ENCODE measurements around the gene OSBPL8. TPM values are rescaled to one million over a fixed set of nuclear protein-coding genes. Genes with fewer than 3 reads are reported as not detected.

OSBPL8 gene
- total and polyA plus RNA-seq, 2 donors (not counting 1 experiment from before 2014, with no cell fraction given) = 89.6 to 240 TPM

DNA sequence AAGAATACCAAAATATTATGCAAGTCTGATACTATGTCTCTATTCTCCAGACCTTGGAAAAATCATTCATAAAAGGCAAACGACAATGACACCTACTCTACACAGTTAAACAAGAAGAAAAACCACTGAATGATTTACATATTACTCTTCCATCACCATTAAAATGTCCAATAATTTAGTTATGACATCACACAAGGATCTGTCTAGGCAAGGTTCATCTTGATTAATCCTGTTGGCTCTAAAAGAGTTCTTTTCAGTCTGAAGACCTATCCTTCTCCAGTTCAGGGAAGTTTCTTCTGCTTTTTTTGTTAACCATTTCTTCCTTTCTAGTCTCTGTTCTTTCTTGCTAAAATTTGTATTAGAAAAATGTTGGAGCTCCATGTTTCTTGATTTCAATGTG lies 64.0 kb downstream of the OSBPL8 start:
- H3K4me3 ChIP-seq (replicated peaks in 1 of 4; ENCODE audit: control extremely low read depth in 1 of 4, insufficient read depth in 1 of 4, low read depth in 3 of 4, low read length in 4 of 4) = no peak overlapping the region
- peak in 1 of 2 donors; percentile 25 for DNase-seq (ENCODE audit: low read depth in 2 of 2)
- no peaks in the 10 kb centered on the region for H3K27me3 ChIP-seq (ENCODE audit: control insufficient read depth, insufficient read depth, low read length)
- H3K79me2 ChIP-seq (ENCODE audit: control insufficient read depth, insufficient read depth, low read length) = peaks cover 3% of the 10 kb centered on the region
- no peaks in the 10 kb centered on the region for H3K9me3 ChIP-seq (ENCODE audit: control insufficient read depth, insufficient read depth, low read depth, low read length)
- TF ChIP-seq, protein P1, sequence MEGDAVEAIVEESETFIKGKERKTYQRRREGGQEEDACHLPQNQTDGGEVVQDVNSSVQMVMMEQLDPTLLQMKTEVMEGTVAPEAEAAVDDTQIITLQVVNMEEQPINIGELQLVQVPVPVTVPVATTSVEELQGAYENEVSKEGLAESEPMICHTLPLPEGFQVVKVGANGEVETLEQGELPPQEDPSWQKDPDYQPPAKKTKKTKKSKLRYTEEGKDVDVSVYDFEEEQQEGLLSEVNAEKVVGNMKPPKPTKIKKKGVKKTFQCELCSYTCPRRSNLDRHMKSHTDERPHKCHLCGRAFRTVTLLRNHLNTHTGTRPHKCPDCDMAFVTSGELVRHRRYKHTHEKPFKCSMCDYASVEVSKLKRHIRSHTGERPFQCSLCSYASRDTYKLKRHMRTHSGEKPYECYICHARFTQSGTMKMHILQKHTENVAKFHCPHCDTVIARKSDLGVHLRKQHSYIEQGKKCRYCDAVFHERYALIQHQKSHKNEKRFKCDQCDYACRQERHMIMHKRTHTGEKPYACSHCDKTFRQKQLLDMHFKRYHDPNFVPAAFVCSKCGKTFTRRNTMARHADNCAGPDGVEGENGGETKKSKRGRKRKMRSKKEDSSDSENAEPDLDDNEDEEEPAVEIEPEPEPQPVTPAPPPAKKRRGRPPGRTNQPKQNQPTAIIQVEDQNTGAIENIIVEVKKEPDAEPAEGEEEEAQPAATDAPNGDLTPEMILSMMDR (conservative IDR thresholded peaks at IDR 0.05 in 1 of 2, IDR thresholded peaks at IDR 0.05 in 1 of 2; ENCODE audit: low read depth in 1 of 2, low read length in 2 of 2) = no peak
- TF ChIP-seq EZH2 (IDR thresholded peaks at IDR 0.05; ENCODE audit: low read length, missing control alignments) = no peak
- H3K36me3 ChIP-seq (ENCODE audit: control insufficient read depth, insufficient read depth, low read length) = no peaks in the 10 kb centered on the region
- H4K20me1 ChIP-seq (ENCODE audit: control insufficient read depth, extremely low read depth, insufficient read depth, low read length) = no peaks in the 10 kb centered on the region
- H3K27ac ChIP-seq (ENCODE audit: insufficient read depth, low read length) = no peak overlapping the region
- H3K4me2 ChIP-seq (ENCODE audit: extremely low read depth, insufficient read depth, low read length) = no peak overlapping the region
- H3K9ac ChIP-seq (ENCODE audit: insufficient read depth, low read length) = no peak overlapping the region
- no peaks in the 10 kb centered on the region for H3K4me1 ChIP-seq (ENCODE audit: control insufficient read depth, extremely low read depth, insufficient read depth, low read length)
- no peak overlapping the region for H2AFZ ChIP-seq (ENCODE audit: low read length)

DNA sequence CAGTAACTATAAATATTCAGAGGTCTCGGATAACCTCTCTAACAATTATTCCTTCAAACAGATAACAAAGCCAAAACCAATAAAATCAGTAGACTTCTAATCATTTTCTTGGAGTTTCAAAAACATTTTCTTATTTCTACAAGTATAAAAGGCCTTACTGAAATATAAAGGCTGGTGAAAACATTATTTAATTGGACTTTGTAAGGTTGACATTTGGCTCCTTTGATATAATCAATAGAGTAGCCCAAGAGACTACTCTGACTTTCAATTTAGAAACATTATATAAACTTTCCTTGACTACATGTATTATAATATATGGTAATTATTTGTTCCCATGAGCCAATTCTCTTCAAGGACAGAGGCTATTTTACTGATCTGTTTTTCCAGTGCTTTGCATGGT lies 68.3 kb downstream of the OSBPL8 start:
- peaks cover 3% of the 10 kb centered on the region for H3K79me2 ChIP-seq (ENCODE audit: control insufficient read depth, insufficient read depth, low read length)
- H3K4me3 ChIP-seq (replicated peaks in 1 of 4; ENCODE audit: control extremely low read depth in 1 of 4, insufficient read depth in 1 of 4, low read depth in 3 of 4, low read length in 4 of 4) = no peak overlapping the region
- no peak overlapping the region for H3K27ac ChIP-seq (ENCODE audit: insufficient read depth, low read length)
- H3K9me3 ChIP-seq (ENCODE audit: control insufficient read depth, insufficient read depth, low read depth, low read length) = no peaks in the 10 kb centered on the region
- H3K4me2 ChIP-seq (ENCODE audit: extremely low read depth, insufficient read depth, low read length) = no peak overlapping the region
- H2AFZ ChIP-seq (ENCODE audit: low read length) = no peak overlapping the region
- DNase-seq (ENCODE audit: low read depth in 2 of 2) = no peak
- no peak for TF ChIP-seq EZH2 (IDR thresholded peaks at IDR 0.05; ENCODE audit: low read length, missing control alignments)
- TF ChIP-seq, protein P1 (conservative IDR thresholded peaks at IDR 0.05 in 1 of 2, IDR thresholded peaks at IDR 0.05 in 1 of 2; ENCODE audit: low read depth in 1 of 2, low read length in 2 of 2) = no peak
- H3K9ac ChIP-seq (ENCODE audit: insufficient read depth, low read length) = no peak overlapping the region
- no peaks in the 10 kb centered on the region for H4K20me1 ChIP-seq (ENCODE audit: control insufficient read depth, extremely low read depth, insufficient read depth, low read length)
- H3K36me3 ChIP-seq (ENCODE audit: control insufficient read depth, insufficient read depth, low read length) = no peaks in the 10 kb centered on the region
- no peaks in the 10 kb centered on the region for H3K4me1 ChIP-seq (ENCODE audit: control insufficient read depth, extremely low read depth, insufficient read depth, low read length)
- no peaks in the 10 kb centered on the region for H3K27me3 ChIP-seq (ENCODE audit: control insufficient read depth, insufficient read depth, low read length)

DNA sequence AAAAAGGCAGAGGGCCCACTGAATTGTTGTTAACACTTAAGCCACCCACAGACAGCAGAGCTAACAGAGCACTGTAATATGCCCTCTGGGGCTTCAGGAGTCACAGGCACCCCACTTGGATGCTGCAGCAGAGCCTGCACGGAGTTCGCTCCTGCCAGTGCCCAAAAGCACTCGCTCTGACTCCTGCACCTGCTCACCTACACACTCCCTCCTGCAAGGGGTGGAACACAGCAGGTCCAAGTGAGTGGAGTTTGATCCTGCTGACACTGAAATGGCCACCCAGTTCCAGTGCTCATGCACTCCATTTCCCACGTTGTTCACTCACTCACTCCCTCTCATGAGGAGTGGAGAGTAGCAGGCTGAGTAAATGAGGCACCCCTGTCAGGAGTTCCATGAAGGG lies 68.8 kb downstream of the OSBPL8 start:
- Histone ChIP-seq H3K4me3 (replicated peaks in 1 of 4; ENCODE audit: control extremely low read depth in 1 of 4, insufficient read depth in 1 of 4, low read depth in 3 of 4, low read length in 4 of 4) (no peak overlapping the region), H3K36me3 (ENCODE audit: control insufficient read depth, insufficient read depth, low read length) (no peaks in the 10 kb centered on the region), H4K20me1 (ENCODE audit: control insufficient read depth, extremely low read depth, insufficient read depth, low read length) (no peaks in the 10 kb centered on the region), H3K27ac (ENCODE audit: insufficient read depth, low read length) (no peak overlapping the region), H2AFZ (ENCODE audit: low read length) (no peak overlapping the region), H3K9ac (ENCODE audit: insufficient read depth, low read length) (no peak overlapping the region), H3K9me3 (ENCODE audit: control insufficient read depth, insufficient read depth, low read depth, low read length) (no peaks in the 10 kb centered on the region), H3K27me3 (ENCODE audit: control insufficient read depth, insufficient read depth, low read length) (no peaks in the 10 kb centered on the region), H3K4me2 (ENCODE audit: extremely low read depth, insufficient read depth, low read length) (no peak overlapping the region), H3K79me2 (ENCODE audit: control insufficient read depth, insufficient read depth, low read length) (peaks cover 3% of the 10 kb centered on the region), H3K4me1 (ENCODE audit: control insufficient read depth, extremely low read depth, insufficient read depth, low read length) (no peaks in the 10 kb centered on the region)
- DNase-seq (ENCODE audit: low read depth in 2 of 2) = no peak
- no peak for TF ChIP-seq EZH2 (IDR thresholded peaks at IDR 0.05; ENCODE audit: low read length, missing control alignments)
- TF ChIP-seq, protein P1 (conservative IDR thresholded peaks at IDR 0.05 in 1 of 2, IDR thresholded peaks at IDR 0.05 in 1 of 2; ENCODE audit: low read depth in 1 of 2, low read length in 2 of 2) = no peak
